HK-2 (cell line): ENCODE data around the gene SLC35E2B.
"Not testable (repeated sequence)": the region's sequence is repeated elsewhere in the genome, so short reads cannot be mapped to it uniquely, and the experiment has no call there.

Experiments used
- DNase-seq: peaks from one replicate; pipeline ENCODE4 v3.0.0-alpha.2; 2018; ENCODE audit not compliant: unreplicated experiment

The SLC35E2B gene

GRCh38 chr1:1639368-1639767 is 53.2 kb downstream of the SLC35E2B start:
- not testable (repeated sequence) for DNase-seq

DNA sequence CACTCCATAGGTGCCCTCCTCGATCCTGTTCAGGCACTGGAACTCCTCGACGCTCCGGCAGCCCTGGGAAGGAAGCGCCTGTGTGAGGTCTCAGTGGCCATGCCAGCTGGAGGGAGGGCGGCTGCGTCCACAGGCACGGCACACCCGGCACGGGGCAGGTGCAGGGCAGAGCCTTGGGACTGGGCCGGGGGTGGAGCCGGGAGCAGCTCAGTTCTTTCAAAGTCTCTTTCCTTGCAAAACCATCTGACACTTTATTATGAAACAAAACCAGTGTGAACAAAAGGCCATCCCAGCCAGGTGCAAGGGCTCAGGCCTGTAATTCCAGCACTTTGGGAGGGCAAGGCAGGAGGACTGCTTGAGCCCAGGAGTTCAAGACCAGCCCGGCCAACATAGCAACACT is 54.1 kb downstream of the SLC35E2B start:
- not testable (repeated sequence) for DNase-seq

GRCh38 chr1:1637479-1637875 is 55.1 kb downstream of the SLC35E2B start:
- not testable (repeated sequence) for DNase-seq

DNA sequence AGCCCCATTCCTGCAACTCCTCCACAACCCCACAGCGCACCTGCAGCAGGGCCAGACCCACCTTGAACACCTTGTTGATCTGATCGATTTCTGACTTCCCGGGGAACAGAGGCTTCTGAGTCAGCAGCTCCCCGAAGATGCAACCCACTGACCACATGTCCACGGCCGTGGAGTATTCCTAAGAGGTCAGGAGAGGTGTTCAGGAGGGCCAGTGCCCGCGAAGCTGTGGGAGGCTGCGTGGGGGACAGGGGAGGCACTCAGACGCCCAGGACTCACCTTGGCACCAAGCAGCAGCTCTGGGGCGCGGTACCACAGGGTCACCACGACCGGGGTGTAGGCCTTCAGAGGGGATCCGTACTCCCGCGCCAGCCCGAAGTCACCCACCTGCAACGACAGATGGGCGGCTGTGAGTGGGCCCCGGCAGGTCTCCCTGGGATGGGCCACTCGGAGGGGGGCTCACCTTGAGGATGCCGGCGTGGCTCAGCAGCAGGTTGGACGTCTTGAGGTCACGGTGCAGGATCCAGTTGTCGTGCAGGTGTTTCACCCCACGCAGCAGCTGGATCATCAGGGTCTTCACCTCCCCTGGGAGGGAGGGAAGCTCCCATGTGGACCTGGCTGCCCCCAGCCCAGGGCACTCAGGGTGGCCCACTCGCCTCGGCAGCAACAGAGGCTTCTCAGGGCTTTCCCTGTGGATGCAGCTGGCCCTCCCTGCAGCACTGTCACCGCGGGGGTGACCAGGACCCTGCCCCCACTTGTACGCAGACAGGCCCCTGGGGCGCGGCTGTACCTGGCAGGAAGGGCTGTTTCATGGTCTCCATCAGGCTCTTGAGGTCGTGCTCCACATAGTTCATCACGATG is 55.7 kb downstream of the SLC35E2B start:
- DNase-seq = not testable (repeated sequence)

- not testable (repeated sequence) for DNase-seq
These were observed 58.0 kb downstream of the SLC35E2B start for GRCh38 chr1:1634613-1635012.

DNA sequence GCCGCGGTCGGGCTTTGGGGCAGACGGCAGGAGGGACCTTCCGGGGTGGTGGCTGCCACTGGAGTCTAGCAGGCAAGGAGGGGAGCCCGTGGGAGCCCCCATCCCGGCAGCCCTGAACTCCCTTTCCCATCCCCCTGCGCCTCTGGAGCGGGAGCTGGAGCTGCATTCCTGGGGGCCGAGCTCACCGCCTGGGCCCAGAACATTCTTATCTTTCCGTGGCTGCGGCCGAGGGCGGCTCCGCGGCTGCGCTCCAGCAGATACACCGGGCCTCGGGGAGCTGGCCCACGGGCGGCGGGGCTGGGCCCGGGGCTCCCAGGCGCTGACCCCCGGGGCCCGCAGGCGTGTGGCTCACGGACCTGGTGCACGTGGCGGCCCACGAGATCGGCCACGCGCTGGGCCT is 59.2 kb downstream of the SLC35E2B start:
- DNase-seq = not testable (repeated sequence)

DNA sequence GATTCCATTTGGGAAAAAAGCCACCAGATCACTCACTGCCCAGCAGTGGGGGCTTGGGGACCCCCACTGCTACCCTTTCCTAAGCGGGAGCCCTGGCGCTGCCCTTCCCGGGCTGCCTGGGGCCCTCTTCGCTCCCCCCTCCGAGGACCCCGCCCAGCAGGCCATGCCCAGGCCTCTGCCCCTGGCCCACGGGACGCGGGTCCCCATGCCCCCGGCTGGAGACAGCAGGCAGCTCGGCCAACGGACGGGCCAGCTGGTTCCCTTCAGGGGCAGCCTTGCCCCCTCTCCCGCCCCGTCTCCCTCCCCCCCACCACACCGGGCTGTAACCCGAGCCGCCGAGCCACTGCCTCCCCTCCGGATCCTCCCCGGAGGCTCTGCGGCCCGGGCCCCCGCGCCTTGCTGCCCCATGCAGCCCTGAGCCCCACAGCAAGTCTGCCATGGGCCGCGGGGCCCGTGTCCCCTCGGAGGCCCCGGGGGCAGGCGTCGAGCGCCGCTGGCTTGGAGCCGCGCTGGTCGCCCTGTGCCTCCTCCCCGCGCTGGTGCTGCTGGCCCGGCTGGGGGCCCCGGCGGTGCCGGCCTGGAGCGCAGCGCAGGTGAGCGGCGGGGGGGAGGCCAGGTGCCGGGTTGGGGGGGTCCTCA is 60.7 kb downstream of the SLC35E2B start, which contains the start of gene MMP23B:
TSS of gene MMP23B (plus strand) at position 392 of the 639 bp plus-strand sequence. CDS start at position 438, 46 bp downstream.
- no peak for DNase-seq

DNA sequence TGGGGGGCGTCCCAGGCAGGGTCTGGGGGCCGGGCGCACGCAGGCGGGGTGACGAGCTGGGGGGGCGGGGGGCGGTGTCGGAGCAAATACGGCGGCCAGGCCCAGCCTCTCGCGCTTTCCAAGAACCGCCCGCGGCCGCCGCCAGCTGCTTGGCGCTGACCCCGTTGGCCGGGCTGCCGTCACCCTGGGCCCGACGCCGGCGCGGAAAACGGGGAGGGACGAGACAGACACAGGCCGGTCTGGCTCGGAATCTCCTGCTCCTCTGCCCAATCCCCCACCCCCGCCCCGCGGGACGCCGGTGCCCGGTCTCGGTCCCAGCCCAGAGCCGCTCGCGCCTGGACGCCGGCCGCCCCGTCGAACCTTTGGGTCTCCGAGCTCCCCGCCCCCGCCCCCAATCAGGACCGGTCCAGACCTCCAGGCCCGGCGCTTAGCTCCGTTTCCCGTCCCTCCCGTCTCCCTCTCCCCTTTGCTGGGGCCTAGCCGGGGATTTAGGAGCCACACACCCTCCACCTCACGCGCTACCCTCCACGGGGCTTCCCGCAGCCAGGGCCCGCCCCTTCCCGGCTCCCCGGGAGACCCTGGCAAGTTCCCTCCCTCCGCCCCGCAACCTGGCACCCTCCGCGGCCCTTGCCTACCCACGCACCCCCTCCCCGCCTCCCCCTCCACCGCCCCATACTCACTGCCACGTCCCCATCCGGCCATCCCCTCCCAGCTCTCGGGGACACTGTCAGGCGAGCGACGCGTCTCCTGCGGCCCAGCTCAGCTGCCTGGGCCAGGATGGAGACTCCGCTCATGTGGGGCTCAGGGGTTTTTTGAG is 61.4 kb downstream of the SLC35E2B start:
- no peak for DNase-seq

DNA sequence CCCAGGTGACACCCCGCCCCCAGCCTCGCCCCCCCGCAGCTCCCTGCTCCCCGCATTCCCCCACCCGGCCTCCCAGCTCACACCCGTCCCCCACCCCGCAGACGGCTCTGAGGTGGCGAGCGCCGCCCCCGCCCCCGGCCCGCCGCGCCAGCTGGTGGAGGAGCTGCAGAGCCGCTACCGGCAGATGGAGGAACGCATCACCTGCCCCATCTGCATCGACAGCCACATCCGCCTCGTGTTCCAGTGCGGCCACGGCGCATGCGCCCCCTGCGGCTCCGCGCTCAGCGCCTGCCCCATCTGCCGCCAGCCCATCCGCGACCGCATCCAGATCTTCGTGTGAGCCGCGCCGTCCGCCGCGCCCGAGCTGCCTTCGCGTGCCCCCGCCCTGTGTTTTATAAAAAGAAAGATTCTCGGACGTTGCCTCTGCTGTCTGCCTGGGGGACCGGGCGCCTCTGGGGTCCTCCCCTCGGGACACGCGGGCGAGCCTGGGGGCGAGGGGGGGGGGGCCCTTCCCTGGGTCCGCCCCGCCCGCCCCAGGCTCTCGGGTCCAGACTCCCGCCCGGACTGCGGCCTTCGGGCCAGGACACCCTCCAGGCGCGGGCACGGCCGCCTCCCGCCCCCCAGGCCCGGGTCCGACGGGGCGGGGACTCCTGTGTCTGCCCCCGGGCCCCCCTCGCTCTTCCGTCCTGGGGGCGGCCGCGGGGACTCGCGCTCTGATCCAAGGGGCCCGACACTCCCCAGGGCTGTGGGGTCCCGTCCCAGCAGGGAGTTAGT is 62.2 kb downstream of the SLC35E2B start:
- DNase-seq = no peak

GRCh38 chr1:1629430-1630190 is 63.0 kb downstream of the SLC35E2B start:
- no peak for DNase-seq

DNA sequence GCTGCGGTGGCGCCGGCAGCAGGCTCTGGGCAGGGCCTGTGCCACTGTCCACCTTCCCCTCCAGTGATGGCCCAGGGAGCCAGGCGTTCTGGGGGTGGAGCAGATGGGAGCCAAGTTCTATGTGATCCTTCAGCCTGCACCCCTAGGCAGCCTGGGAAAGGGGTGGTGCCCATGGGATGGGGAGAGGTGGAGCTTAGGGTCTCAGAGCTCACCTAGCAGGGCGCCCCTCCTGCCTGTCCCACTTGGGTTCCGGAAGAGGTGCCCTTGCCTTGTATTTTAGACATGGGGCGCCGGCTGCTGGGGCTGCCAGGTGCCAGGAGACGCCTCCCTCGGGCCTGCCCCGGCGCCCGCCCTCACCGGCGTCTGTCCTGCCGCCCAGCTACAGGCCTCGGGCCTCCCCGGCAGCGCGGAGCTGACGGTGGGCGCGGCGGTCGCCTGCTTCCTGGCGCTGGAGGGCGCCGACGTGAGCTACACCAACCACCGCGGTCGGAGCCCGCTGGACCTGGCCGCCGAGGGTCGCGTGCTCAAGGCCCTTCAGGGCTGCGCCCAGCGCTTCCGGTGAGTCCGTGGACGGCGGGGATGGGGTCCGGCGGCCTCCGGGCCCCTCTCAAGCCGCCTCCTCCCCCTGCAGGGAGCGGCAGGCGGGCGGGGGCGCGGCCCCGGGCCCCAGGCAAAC is 63.7 kb downstream of the SLC35E2B start:
- DNase-seq = no peak

DNA sequence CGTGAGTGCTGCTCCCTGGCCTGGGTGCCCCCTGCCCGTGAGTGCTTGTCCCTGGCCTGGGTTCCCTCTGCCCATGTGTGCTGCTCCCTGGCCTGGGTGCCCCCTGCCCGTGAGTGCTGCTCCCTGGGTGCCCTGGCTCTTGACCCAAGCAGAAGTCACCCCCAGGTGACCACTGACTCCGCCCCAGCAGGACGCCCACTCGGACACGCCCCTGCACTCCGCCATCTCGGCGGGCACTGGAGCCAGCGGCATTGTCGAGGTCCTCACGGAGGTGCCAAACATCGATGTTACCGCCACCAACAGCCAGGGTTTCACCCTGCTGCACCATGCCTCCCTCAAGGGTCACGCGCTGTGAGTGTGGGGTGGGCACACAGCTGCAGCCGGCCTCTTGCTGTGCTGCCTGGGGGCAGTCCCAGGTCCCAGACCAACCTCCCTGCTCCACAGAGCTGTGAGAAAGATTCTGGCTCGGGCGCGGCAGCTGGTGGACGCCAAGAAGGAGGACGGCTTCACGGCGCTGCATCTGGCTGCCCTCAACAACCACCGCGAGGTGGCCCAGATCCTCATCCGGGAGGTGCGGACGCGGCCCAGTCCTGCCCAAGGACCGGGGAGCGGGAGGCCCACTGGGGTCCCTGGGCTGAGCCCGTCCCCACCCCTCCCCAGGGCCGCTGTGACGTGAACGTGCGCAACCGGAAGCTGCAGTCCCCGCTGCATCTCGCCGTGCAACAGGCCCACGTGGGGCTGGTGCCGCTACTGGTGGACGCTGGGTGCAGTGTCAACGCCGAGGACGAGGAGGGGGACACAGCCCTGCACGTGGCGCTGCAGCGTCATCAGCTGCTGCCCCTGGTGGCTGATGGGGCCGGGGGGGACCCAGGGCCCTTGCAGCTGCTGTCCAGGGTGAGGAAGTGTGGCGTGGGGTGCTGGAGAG is 64.5 kb downstream of the SLC35E2B start:
- DNase-seq = peak; percentile 0

DNA sequence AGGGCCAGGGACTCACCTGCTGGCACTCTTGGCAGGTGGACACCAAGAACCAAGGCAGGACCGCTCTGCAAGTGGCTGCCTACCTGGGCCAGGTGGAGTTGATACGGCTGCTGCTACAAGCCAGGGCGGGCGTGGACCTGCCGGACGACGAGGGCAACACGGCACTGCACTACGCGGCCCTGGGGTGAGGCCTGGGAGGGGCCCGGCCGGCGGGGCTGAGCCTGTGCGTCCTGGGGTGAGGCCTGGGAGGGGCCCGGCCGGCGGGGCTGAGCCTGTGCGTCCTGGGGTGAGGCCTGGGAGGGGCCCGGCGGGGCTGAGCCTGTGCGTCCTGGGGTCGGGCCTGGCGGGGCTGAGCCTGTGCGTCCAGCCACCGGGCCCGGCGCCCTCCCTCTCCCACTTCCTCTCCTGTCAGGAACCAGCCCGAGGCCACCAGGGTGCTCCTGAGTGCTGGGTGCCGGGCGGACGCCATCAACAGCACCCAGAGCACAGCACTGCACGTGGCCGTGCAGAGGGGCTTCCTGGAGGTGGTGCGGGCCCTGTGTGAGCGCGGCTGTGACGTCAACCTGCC is 65.2 kb downstream of the SLC35E2B start:
- DNase-seq = peak; percentile 0

- no peak for DNase-seq
These were observed 66.1 kb downstream of the SLC35E2B start for GRCh38 chr1:1626207-1627141.

- DNase-seq = no peak
These were observed 66.8 kb downstream of the SLC35E2B start for GRCh38 chr1:1625824-1626206.

DNA sequence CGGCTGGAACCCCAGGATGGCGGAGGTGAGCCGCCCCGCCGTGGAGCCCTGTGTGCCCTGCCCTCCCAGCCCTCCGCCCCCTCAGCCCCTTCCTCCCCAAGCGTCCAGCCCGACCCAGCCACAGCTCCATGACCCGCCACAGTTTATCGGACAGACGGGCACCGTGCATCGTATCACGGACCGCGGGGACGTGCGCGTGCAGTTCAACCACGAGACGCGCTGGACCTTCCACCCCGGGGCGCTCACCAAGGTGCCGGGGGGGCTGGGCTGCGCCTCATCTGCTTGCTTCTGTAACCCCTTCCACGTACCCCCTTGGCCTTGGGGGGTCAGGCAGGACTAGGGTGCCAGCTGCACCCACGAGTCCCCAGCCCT is 67.2 kb downstream of the SLC35E2B start:
- no peak for DNase-seq
